GM19240 (cell line): ENCODE data around the gene AKAP6.

ENCODE experiments used
- DNase-seq: peaks from one replicate; pipeline ENCODE4 v3.0.0; 2011; ENCODE audit warnings: low spot score; ENCODE audit not compliant: insufficient read length

Gene AKAP6

DNA sequence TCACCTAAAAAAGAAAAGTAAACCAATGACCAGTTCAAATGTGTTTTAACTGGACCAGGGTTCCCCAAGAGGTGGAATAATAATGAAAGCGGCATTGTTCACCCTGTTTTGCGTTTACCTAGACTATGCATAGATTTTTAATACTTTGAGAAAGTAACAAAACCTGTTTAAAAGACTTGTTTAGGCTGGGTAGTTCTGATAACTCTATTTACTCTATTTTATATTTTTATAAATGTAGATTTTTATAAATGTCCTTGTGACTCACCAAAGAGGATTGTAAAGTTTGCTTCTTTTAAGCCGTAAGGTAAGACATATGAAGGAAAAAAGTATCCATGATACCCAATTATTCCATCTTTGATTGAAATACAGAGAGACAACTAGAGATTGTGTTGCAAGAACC lies 321.6 kb downstream of the AKAP6 start:
- DNase-seq, result no peak

GRCh38 chr14:32654106-32654505 lies 325.0 kb downstream of the AKAP6 start:
- no peak for DNase-seq

DNA sequence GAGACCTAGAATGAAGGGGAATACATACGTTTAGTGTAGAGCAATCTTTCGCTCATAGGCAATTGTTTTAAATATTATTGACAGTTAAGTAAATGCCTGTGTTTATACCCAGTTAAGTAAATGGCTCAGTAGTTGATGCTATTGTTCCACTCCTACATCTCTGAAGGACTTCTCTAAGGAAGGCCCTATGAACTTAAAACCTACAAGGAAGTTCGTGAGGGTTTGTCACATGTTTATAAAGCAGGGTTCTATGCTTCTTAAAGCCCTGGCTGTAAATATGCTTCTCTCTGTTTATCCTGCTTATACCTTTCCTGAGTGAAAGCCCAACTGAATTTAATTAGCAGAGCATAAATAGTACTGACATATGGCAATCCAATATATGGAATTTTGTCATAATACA lies 327.5 kb downstream of the AKAP6 start:
- DNase-seq, result no peak

GRCh38 chr14:32657081-32657480 lies 328.0 kb downstream of the AKAP6 start:
- DNase-seq, result no peak

GRCh38 chr14:32661216-32661615 lies 332.1 kb downstream of the AKAP6 start:
- DNase-seq, result no peak

DNA sequence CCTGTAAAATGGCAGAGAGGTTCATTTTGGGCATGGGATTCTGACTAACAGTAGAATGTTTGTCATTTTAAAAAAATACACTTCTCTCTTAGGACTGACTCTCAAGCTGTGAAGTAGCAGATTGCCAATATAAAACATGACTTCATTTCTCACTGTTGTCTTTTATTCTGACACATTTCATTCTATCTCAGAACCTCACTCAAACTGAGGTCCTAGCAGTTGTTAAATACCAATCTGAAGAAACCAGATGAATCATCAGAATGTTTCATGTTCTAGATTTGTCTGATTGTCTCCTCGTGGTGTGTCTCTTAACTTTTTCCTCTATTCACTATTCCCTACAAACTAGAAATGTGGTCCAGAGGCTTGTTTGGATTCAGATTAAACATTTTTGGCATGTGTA lies 333.1 kb downstream of the AKAP6 start:
- DNase-seq, result no peak

DNA sequence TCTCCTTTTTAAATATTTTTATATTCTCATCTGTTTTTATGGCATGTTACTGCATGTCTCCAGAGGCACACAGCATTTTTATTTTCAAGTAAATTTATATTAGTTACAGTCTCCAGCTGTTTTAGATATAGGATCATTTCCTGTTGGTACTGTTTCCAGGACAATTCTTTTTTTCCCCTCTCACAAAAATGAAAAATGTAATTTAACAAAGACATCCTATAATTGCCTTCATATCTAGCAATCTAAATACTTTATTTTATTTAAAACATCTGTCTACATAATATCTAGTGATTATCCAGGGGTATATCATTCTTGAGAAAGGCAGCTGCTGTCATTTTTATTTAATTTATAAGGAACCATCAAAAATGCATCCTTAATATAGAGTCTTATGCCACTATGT lies 337.2 kb downstream of the AKAP6 start:
- no peak for DNase-seq

DNA sequence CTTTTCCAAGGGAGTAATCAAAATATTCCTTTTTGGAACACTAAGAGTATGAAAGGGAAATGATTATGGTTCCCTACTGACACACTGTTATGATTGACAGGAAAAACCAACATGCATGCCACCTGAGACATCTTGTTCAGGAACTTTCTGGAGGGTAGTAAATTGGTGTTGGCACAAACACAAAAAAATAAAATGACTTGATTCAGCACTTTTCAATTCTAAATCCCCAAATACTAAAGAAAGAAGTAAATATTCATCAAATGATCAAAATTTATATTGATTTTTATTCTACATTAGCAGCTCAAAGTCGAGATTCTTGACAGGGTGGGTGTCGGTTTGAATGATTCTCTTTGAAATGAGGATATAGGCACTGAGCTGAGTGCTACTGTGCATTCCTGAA lies 338.2 kb downstream of the AKAP6 start:
- DNase-seq, result no peak

DNA sequence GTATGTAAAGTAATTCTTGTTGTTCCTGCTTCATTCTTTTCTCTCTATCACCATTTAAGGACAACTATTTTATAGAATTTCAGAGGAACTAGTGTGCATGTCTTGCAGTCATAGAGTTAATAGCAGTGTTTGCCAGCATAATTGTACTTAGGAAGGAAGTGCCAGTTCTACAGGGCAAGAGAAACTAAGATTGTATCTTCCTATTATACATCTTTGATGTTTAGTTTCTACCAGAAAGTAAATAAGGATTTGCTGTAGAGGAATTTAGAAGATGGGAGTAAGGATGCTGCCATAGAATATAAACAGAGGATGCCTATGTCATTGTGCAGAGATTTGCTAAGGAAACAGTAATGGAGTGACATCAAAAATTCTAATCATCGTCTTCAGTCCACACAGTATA lies 338.7 kb downstream of the AKAP6 start:
- no peak for DNase-seq

DNA sequence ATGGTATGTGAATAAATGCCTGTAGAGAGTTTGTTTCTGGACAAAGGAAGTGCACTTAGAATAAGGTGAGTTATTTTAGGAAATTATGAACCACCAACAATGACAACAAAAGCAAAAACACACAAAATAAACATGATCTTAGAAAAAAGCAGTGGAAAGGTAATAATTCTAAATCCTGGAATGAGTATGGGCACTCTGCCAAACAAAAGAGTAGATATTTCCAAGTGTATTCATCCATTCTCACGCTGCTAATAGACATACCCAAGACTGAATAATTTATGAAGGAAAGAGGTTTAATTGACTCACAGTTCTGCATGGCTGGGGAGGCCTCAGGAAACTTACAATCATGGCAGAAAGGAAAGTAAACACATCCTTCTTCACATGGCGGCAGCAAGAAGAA lies 340.3 kb downstream of the AKAP6 start:
- DNase-seq, result no peak

DNA sequence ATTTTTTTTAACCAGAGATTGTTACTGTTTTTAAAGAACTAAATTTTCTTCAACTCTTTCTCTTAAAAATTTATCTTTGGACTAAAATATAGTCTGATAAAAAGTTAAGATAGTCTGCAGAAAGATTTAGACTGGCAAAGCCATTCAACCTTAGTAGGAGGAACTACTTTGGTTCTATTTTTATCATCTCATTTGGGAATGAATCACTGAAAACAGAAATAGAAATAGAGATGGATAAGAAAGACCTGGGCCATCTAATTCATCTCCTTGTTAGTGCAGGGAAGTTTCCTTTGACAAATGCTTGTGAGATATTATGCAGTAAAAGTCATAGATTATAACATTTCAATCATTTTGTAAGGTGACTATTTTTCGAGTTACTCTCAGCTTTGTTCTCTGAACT lies 346.3 kb downstream of the AKAP6 start:
- DNase-seq, result no peak

GRCh38 chr14:32677129-32677780 lies 348.2 kb downstream of the AKAP6 start:
- no peak for DNase-seq

- no peak for DNase-seq
Measured at GRCh38 chr14:32678088-32678487, 349.0 kb downstream of the AKAP6 start.

DNA sequence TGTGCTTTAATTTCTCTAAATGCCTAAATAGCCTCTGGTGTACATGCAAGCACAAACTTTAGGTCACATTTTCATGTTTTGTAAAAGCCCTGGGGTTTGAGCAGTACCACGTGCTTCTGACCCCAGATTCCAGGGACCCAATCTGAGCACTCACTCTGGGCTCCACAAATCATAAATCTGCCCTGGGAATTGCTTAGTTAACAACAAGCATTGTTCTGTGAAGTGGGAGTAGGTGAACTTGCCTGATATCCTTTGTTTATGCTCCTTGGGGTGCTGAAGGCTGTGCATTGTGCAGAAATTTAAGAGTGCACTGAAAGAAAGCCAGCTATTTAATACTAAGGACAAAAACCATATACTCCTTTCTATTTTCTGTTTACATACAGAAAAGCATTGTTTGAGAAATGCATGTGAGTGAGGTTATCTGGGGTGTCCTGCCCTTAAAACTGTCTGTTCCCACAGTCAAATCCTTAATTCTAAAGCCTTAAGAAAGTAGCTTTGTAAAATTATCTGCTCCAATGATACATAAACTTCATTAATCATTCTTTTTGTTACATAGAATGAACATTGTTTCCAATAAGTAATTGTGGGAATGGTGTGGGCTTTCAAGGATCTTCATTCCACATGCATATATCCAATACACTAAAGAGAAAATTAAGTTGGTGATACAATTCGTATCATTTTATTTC lies 351.0 kb downstream of the AKAP6 start:
- no peak for DNase-seq

DNA sequence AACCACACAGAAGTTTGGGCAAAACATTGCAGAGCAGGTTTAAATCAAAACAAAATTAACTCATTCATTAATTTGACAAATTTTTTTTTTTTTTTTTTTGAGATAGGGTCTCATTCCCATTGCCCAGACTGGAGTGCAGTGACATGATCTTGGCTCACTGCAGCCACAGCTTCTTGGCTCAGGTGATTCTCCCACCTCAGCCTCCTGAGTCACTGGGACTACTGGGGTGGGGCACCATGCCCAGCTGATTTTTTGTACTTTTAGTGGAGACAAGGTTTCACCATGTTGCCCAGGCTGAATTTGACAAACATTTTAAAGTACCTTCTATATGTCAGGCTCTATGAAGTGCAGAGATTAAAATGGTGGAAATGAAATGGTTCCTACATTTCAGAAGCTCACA lies 352.5 kb downstream of the AKAP6 start:
- no peak for DNase-seq

GRCh38 chr14:32682214-32682613 lies 353.1 kb downstream of the AKAP6 start:
- DNase-seq, result no peak

DNA sequence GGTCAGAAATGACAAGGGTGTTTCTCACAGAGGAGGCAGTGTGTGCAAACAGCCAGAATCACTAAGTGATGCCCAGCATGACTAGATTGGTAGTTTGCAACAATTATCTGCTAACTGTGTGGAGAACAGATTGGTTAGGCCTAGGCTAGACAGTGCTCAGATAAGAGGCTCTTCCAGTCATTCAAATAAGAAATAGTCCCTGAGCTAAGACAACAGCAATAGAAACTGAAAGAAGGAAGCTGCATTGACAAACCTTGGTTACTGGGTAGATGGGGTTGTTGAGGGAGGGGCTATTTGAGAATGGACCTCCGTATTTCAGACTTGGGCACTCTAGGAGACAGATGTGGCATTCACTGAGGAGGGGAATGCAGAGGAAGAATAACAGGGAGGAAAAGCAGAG lies 354.6 kb downstream of the AKAP6 start:
- no peak for DNase-seq

GRCh38 chr14:32688941-32689340 lies 359.8 kb downstream of the AKAP6 start:
- DNase-seq, result no peak

DNA sequence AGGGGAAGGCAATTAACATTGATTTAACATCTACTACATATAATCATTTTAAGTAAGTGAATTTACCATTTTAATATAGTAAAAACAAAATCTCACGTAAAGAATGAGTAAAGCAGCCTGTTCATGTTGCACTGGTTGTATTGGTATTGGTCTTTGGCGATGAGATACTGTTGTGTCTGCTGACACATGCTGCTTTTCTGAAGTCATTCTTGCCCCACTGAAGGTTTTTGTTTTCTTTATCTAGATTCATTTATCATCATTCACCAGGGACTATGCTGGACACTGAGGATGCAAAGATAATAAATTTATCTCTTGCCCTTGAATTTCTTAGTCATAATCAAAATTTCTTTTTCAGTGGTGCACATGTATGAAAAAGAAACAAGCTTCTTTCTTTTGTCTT lies 363.3 kb downstream of the AKAP6 start:
- no peak for DNase-seq

DNA sequence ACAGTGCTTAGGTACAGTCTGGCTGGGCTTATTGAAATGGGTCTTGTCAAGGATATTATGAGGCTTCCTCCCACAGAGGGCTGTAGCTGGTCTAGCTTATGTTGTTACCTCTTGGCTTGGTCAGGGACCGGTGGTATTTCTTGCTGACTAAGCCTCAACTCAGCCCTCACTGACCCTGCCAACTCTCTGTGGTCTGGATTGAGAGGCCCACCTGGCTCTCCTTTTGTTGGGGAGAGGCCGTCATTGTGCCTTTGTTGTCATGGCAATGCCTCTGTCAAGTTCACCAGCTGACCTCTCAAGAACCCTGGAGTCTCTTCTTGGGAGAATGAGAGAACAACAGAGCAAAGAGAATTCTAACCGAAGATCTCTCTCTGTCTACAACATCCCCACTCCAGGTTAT lies 364.0 kb downstream of the AKAP6 start:
- no peak for DNase-seq

- DNase-seq, result no peak
Measured at GRCh38 chr14:32694795-32695449, 365.8 kb downstream of the AKAP6 start.

DNA sequence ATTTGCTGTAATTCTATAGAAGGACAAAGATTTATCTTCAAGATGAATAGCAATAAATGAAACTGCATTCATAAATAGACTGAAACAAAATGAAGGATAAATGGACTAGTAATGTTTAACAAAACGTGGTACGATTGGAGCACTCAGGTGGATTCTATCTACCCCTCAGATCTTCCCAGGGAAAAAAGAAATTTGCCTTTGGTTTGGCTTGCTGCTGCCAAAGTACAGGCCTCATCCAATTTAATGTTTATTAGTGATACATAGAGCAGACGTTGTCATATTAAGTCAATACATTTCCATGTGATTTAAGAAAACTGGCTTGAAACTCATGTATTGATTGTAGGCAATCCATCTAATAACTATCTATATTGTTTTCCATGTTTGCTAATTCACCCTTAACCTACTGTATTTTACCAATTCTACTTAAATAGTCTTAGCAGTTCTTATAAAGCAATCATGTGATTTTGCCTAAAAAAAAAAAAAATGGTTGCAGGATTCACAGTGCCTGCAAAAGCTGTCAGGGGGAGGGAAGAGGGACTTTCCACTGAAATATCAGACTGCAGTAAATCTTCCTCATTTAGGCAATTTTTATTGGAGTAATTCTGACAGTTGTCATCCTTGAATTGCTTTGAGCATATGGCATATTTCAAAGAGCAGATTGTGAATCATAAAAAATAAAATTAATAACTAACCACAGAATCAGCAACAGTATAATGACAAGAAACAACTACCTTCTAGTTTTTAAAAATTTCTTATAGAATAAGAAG lies 367.4 kb downstream of the AKAP6 start:
- no peak for DNase-seq
